K562 (cell line): ENCODE data around the gene DOCK7.
"Not testable (repeated sequence)": the region's sequence is repeated elsewhere in the genome, so short reads cannot be mapped to it uniquely, and the experiment has no call there.

ENCODE experiments used
- ADNP ChIP-seq: fragments of 200-800 bp; sonication (Bioruptor generic); IDR thresholded peaks from 2 replicates; pipeline ENCODE4 v1.6.1; 2016; ENCODE audit warnings: missing genetic modification characterization, missing compliant biosample characterization
- BRCA1 ChIP-seq, 2 experiments: fragments of 450-650 bp in 1 of 2; sonication (generic) in 1 of 2; formaldehyde crosslinking in 1 of 2; IDR thresholded peaks; 2 replicates each; pipeline versions ENCODE4 v1.5.0 to v1.6.1; 2017 to 2020; ENCODE audit warnings: mild to moderate bottlenecking in 1 of 2, missing genetic modification reagents in 1 of 2
- CBX5 ChIP-seq: IDR thresholded peaks from 2 replicates; pipeline ENCODE4 v1.6.1; 2014; ENCODE audit warnings: low read depth, borderline replicate concordance
- CTCF ChIP-seq, 3 experiments: IDR thresholded peaks in 2 of 3; conservative IDR thresholded peaks in 1 of 3; 2 replicates each; pipeline ENCODE4 v1.5.1; 2011 to 2012; ENCODE audit warnings: low read length in 3 of 3, mild to moderate bottlenecking in 3 of 3, control low read depth in 2 of 3, improper control_type of control experiment in 1 of 3, inconsistent platforms in 1 of 3, low read depth in 1 of 3, mixed read lengths in 1 of 3, moderate library complexity in 1 of 3; ENCODE audit not compliant: insufficient read depth in 2 of 3
- JUN ChIP-seq, 2 experiments: sonication (generic) in 1 of 2; formaldehyde crosslinking in 1 of 2; IDR thresholded peaks; 2 replicates each; pipeline versions ENCODE4 v1.6.1 to v1.8.0; 2012 to 2022; ENCODE audit warnings: borderline replicate concordance in 2 of 2, mild to moderate bottlenecking in 2 of 2, improper control_type of control experiment in 1 of 2, low read depth in 1 of 2, low read length in 1 of 2, missing genetic modification reagents in 1 of 2
- NFIC ChIP-seq: fragments of 450-650 bp; IDR thresholded peaks from 2 replicates; pipeline ENCODE4 v1.6.1; 2017; ENCODE audit warnings: mild to moderate bottlenecking, inconsistent platforms
- POLR2AphosphoS5 ChIP-seq: IDR thresholded peaks from 2 replicates; pipeline ENCODE4 v1.6.1; 2011; ENCODE audit warnings: mild to moderate bottlenecking, low read depth, low read length, moderate library complexity; ENCODE audit not compliant: control insufficient read depth, insufficient read depth
- SP1 ChIP-seq: sonication (generic); formaldehyde crosslinking; IDR thresholded peaks from 2 replicates; pipeline ENCODE4 v1.8.1; 2022; ENCODE audit warnings: mild to moderate bottlenecking, missing genetic modification reagents
- ZNF146 ChIP-seq: IDR thresholded peaks from one replicate; pipeline ENCODE4 v1.6.1; 2018; ENCODE audit warnings: missing compliant biosample characterization; ENCODE audit not compliant: unreplicated experiment
- ZNF766 ChIP-seq: fragments of 200-800 bp; sonication (Bioruptor generic); conservative IDR thresholded peaks from 2 replicates; pipeline ENCODE4 v1.6.1; 2016; ENCODE audit warnings: missing genetic modification characterization, missing compliant biosample characterization

GRCh38 chr1:62698161-62698560, 10.0 kb upstream of the DOCK7 start:
- TF ChIP-seq BRCA1 (IDR thresholded peaks at IDR 0.05); BRCA1 (CRISPR knock-in tag; IDR thresholded peaks at IDR 0.05); POLR2AphosphoS5; CTCF (IDR thresholded peaks at IDR 0.05 in 2 of 3, conservative IDR thresholded peaks at IDR 0.05 in 1 of 3; ENCODE audit: insufficient read depth in 2 of 3, low read depth in 1 of 3, low read length in 3 of 3); NFIC; JUN (IDR thresholded peaks at IDR 0.05; ENCODE audit: borderline replicate concordance, low read depth, low read length); JUN (CRISPR knock-in tag; IDR thresholded peaks at IDR 0.05; ENCODE audit: borderline replicate concordance); ZNF146 (CRISPR knock-in tag); CBX5; ZNF766; ADNP; SP1: not testable (repeated sequence)
